ENCODE data around the gene CC2D1B.

The CC2D1B gene

DNA sequence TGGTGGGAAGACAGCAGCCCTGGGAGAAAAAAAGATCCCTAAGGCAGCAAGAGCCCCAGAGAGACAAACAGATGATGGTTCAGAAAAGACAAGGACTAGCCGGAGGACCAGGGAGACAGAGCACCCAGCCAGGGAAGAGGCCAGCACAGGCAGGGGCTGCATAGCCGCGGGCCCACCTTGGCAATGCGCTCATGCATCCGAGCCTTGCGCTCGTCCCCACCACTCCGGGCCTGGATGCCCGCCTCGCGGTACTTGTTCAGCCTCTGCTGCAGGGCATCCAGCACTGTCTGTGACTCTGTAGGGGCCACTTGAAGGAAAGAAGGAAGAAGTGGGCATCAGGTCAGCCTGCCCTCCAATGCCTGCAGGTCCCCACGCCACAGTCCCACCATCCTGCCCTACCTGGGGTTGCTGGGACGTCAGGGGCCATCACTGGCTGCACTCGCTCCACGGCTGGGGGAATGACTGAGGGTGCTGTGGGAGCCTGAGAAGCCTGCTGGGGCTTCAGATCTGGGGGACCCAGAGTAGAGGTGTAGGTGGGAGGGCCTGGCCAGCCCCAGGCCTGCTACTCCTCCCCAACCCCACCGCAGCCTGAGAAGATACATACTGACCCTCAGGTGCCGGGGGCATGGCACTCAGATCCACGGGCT lies 7.0 kb downstream of the CC2D1B start:
- Histone ChIP-seq H3K27me3 (replicated peaks; ENCODE audit: control insufficient read depth, insufficient read depth, low read length) (no peaks in the 10 kb centered on the region), H3K36me3 (ENCODE audit: control insufficient read depth, insufficient read depth, low read length) (peaks cover 66% of the 10 kb centered on the region), H3K4me3 (replicated peaks; ENCODE audit: low read depth, low read length) (no peak overlapping the region)
- TF ChIP-seq, protein P1, sequence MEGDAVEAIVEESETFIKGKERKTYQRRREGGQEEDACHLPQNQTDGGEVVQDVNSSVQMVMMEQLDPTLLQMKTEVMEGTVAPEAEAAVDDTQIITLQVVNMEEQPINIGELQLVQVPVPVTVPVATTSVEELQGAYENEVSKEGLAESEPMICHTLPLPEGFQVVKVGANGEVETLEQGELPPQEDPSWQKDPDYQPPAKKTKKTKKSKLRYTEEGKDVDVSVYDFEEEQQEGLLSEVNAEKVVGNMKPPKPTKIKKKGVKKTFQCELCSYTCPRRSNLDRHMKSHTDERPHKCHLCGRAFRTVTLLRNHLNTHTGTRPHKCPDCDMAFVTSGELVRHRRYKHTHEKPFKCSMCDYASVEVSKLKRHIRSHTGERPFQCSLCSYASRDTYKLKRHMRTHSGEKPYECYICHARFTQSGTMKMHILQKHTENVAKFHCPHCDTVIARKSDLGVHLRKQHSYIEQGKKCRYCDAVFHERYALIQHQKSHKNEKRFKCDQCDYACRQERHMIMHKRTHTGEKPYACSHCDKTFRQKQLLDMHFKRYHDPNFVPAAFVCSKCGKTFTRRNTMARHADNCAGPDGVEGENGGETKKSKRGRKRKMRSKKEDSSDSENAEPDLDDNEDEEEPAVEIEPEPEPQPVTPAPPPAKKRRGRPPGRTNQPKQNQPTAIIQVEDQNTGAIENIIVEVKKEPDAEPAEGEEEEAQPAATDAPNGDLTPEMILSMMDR (IDR thresholded peaks at IDR 0.05; ENCODE audit: insufficient read depth, low read length, poor library complexity, severe bottlenecking), result no peak
- DNase-seq (ENCODE audit: extremely low read depth, insufficient read length), result no peak

DNA sequence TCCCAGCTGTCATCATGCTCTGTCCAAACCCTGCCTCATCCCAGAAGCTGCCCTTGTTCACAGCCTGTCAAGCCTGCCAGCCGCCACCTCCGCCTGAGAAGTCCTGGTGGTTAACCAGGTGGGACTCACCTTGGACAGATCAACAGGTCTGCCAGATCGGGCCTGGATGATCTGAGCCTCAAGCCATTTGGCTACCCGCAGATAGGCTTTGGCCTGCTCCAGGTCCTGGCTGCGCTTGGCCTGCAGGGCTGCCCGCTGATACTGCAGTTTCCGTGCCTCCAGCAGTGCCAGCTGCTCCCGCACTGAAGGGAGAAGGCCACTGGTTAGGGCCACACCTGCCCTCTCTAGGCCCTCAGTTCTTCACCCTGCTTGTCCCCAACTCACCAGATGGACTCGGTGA lies 8.6 kb downstream of the CC2D1B start:
- no peaks in the 10 kb centered on the region for H3K27me3 ChIP-seq (replicated peaks; ENCODE audit: control insufficient read depth, insufficient read depth, low read length)
- H3K36me3 ChIP-seq (ENCODE audit: control insufficient read depth, insufficient read depth, low read length), result peaks cover 72% of the 10 kb centered on the region
- TF ChIP-seq, protein P1 (IDR thresholded peaks at IDR 0.05; ENCODE audit: insufficient read depth, low read length, poor library complexity, severe bottlenecking), result no peak
- DNase-seq (ENCODE audit: extremely low read depth, insufficient read length), result no peak
- H3K4me3 ChIP-seq (replicated peaks; ENCODE audit: low read depth, low read length), result no peak overlapping the region

DNA sequence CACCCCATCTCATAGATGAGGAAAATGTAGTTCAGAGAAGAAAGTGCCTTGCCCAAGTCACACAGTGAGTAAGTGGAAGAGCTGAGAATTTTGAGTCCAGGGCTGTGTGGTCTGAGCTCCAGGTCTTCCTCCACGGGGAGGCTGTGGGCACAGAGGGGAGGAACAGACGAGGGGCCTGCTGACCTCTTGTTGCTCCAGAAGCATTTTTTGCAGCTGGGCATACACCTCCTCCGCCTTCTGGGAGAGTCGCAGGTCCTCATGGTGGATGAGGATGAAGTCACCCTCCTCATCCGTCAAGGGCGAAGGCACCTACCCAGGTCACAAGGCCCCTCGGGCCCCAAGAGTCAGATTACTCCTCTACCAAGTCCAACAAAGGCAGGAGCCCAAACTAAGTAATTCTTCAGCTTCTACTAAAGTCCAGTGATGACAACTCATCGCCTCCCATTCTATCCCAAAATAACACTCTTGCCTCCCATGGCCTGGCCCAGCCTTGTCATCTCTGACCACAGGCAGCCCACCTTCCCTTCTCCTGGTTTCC lies 9.1 kb downstream of the CC2D1B start:
- Histone ChIP-seq H3K4me3 (replicated peaks; ENCODE audit: low read depth, low read length) (no peak overlapping the region), H3K27me3 (replicated peaks; ENCODE audit: control insufficient read depth, insufficient read depth, low read length) (no peaks in the 10 kb centered on the region), H3K36me3 (ENCODE audit: control insufficient read depth, insufficient read depth, low read length) (peaks cover 70% of the 10 kb centered on the region)
- TF ChIP-seq, protein P1 (IDR thresholded peaks at IDR 0.05; ENCODE audit: insufficient read depth, low read length, poor library complexity, severe bottlenecking), result no peak
- DNase-seq (ENCODE audit: extremely low read depth, insufficient read length), result no peak

DNA sequence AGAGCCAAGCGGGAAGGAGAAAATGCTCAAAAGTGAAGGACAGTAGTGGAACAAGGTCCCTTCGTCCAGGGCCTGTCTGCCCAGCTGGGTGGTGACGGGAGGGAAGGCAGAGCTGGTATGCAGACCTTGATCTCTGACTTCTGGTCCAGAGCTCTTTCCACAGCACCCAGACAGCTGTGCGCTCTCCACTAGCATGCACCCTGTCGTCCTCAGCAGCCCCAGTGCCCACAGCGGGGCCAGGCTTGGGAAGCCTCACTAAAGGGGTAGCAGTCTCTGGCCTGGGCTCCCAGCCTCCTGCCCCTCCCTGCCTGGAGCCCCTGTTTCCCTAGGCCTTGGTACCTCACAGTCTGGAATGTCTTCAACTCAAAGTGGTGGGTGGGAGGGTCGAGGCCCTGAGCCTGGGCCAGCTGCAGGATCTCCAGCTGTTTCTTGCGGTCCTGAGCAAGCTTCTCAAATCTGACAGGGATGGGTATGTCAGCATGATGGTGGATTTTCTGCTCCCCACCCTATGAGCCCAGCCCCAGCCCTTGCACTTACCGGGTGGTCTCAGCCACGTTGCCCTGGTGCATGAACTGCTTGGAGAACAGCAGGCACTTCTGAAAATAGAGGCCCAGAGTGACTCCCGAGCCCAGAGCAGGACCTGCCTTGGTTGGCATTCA lies 10.0 kb downstream of the CC2D1B start:
- DNase-seq (ENCODE audit: extremely low read depth, insufficient read length), result no peak
- Histone ChIP-seq H3K36me3 (ENCODE audit: control insufficient read depth, insufficient read depth, low read length) (peaks cover 69% of the 10 kb centered on the region), H3K27me3 (replicated peaks; ENCODE audit: control insufficient read depth, insufficient read depth, low read length) (no peaks in the 10 kb centered on the region), H3K4me3 (replicated peaks; ENCODE audit: low read depth, low read length) (no peak overlapping the region)
- TF ChIP-seq, protein P1 (IDR thresholded peaks at IDR 0.05; ENCODE audit: insufficient read depth, low read length, poor library complexity, severe bottlenecking), result no peak

DNA sequence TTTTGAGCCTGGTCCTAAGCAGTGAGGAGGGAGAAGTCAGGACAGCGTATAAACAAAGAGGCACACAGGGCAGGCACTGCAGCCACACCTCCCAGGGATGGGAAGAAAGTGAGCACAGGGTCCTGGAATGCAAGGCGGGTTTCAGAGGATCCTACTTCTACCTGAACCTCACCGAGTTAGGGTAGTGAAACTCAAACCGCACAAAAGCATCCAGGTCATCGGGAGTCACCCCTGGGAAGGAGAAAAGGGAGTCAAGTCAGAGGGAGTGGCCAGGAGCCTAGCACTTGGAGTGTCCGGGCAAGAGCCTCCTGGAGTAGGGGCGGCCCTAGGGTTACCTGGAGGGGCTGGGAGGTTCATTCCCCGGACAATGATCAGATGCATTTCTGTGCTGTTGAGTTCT lies 10.6 kb downstream of the CC2D1B start:
- DNase-seq (ENCODE audit: extremely low read depth, insufficient read length), result no peak
- peaks cover 65% of the 10 kb centered on the region for H3K36me3 ChIP-seq (ENCODE audit: control insufficient read depth, insufficient read depth, low read length)
- no peaks in the 10 kb centered on the region for H3K27me3 ChIP-seq (replicated peaks; ENCODE audit: control insufficient read depth, insufficient read depth, low read length)
- TF ChIP-seq, protein P1 (IDR thresholded peaks at IDR 0.05; ENCODE audit: insufficient read depth, low read length, poor library complexity, severe bottlenecking), result no peak
- H3K4me3 ChIP-seq (replicated peaks; ENCODE audit: low read depth, low read length), result no peak overlapping the region

Measured in GM06990 (cell line).